ENCODE data around the gene STX10.
A peak's percentile ranks its signal among the peaks of the same experiment; 100 is the strongest.

DNA sequence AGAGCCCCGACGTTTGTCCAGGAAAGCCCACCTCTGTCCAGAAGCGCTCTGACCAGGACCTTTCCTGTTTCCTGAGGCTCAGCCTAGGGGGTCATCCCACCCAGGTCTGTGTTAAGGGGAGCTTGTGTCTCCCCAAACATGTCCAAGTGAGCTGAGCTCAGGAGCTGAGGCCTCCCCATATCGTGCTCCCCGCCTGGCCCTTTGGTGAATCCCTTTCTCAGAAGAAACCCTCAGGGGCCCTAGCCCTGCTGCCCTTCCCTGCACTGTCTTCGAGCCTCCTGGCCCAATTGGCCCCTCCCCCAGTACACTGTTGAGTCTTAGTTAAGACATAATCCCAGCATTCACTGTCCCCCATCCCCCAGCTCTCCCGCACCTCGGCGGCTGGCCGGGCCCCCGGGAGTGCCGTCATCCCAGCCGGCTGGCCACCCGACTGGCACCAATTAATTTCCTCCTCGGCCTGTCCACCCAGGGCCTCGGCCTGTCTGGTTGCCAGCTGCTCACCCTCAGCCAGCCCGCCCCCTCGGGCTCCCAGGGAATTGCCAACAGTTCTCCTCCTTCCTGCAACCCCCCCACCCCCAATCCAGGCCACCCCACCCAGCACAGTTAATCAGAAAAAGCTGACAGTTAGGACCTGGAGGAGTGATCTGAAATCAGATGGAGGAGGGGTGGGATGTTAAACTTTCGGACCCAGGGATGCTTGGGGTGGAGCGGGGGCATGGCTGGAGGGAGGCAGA lies 13.6 kb upstream of the STX10 start:
- TF ChIP-seq, protein P1, sequence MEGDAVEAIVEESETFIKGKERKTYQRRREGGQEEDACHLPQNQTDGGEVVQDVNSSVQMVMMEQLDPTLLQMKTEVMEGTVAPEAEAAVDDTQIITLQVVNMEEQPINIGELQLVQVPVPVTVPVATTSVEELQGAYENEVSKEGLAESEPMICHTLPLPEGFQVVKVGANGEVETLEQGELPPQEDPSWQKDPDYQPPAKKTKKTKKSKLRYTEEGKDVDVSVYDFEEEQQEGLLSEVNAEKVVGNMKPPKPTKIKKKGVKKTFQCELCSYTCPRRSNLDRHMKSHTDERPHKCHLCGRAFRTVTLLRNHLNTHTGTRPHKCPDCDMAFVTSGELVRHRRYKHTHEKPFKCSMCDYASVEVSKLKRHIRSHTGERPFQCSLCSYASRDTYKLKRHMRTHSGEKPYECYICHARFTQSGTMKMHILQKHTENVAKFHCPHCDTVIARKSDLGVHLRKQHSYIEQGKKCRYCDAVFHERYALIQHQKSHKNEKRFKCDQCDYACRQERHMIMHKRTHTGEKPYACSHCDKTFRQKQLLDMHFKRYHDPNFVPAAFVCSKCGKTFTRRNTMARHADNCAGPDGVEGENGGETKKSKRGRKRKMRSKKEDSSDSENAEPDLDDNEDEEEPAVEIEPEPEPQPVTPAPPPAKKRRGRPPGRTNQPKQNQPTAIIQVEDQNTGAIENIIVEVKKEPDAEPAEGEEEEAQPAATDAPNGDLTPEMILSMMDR (IDR thresholded peaks at IDR 0.05 in 8 of 11, conservative IDR thresholded peaks at IDR 0.05 in 3 of 11) = no peak
- TF ChIP-seq POLR2AphosphoS5 (IDR thresholded peaks at IDR 0.05) = peak; percentile 14 to 80 (median 16)
- no peak for TF ChIP-seq POLR2A (IDR thresholded peaks at IDR 0.05)
